ENCODE measurements around the gene SLC12A7.

The SLC12A7 gene

GRCh38 chr5:1058988-1059883 is 52.6 kb downstream of the SLC12A7 start:
- H3K36me3 ChIP-seq (ENCODE audit: control insufficient read depth in 1 of 2, insufficient read depth in 2 of 2, low read length in 2 of 2): peaks cover 21 to 78% of the 10 kb centered on the region in 2 donors
- H3K9ac ChIP-seq (ENCODE audit: low read depth in 1 of 2, low read length in 2 of 2): no peak overlapping the region
- no peaks in the 10 kb centered on the region for H3K9me3 ChIP-seq (ENCODE audit: control insufficient read depth in 1 of 2, low read length in 2 of 2)
- no peaks in the 10 kb centered on the region for H3K4me1 ChIP-seq (ENCODE audit: control insufficient read depth in 1 of 2, insufficient read depth in 2 of 2, low read length in 2 of 2)
- H3K27me3 ChIP-seq (ENCODE audit: control insufficient read depth in 1 of 2, insufficient read depth in 2 of 2, low read length in 2 of 2): no peaks in the 10 kb centered on the region
- H3K4me3 ChIP-seq (ENCODE audit: low read depth in 1 of 2, low read length in 2 of 2): no peak overlapping the region
- no peak overlapping the region for H3K27ac ChIP-seq (ENCODE audit: low read depth, low read length)

- no peak overlapping the region for H3K4me3 ChIP-seq (ENCODE audit: low read depth in 1 of 2, low read length in 2 of 2)
- H3K27me3 ChIP-seq (ENCODE audit: control insufficient read depth in 1 of 2, insufficient read depth in 2 of 2, low read length in 2 of 2): no peaks in the 10 kb centered on the region
- no peaks in the 10 kb centered on the region for H3K4me1 ChIP-seq (ENCODE audit: control insufficient read depth in 1 of 2, insufficient read depth in 2 of 2, low read length in 2 of 2)
- no peaks in the 10 kb centered on the region for H3K9me3 ChIP-seq (ENCODE audit: control insufficient read depth in 1 of 2, low read length in 2 of 2)
- no peak overlapping the region for H3K9ac ChIP-seq (ENCODE audit: low read depth in 1 of 2, low read length in 2 of 2)
- peaks cover 21 to 81% of the 10 kb centered on the region in 2 donors for H3K36me3 ChIP-seq (ENCODE audit: control insufficient read depth in 1 of 2, insufficient read depth in 2 of 2, low read length in 2 of 2)
- no peak overlapping the region for H3K27ac ChIP-seq (ENCODE audit: low read depth, low read length)
Observed at GRCh38 chr5:1058083-1058945, 53.5 kb downstream of the SLC12A7 start.

GRCh38 chr5:1057485-1058082 is 54.3 kb downstream of the SLC12A7 start:
- H3K36me3 ChIP-seq (ENCODE audit: control insufficient read depth in 1 of 2, insufficient read depth in 2 of 2, low read length in 2 of 2): peaks cover 23 to 81% of the 10 kb centered on the region in 2 donors
- H3K9ac ChIP-seq (ENCODE audit: low read depth in 1 of 2, low read length in 2 of 2): no peak overlapping the region
- H3K9me3 ChIP-seq (ENCODE audit: control insufficient read depth in 1 of 2, low read length in 2 of 2): no peaks in the 10 kb centered on the region

GRCh38 chr5:1056611-1057484 is 55.0 kb downstream of the SLC12A7 start:
- Histone ChIP-seq H3K27me3 (ENCODE audit: control insufficient read depth in 1 of 2, insufficient read depth in 2 of 2, low read length in 2 of 2) (no peaks in the 10 kb centered on the region), H3K4me3 (ENCODE audit: low read depth in 1 of 2, low read length in 2 of 2) (no peak overlapping the region)

More at GRCh38 chr5:1057485-1058082, 54.3 kb downstream of the SLC12A7 start:
- H3K4me1 ChIP-seq (ENCODE audit: control insufficient read depth in 1 of 2, insufficient read depth in 2 of 2, low read length in 2 of 2): no peaks in the 10 kb centered on the region
- H3K27me3 ChIP-seq (ENCODE audit: control insufficient read depth in 1 of 2, insufficient read depth in 2 of 2, low read length in 2 of 2): no peaks in the 10 kb centered on the region
- H3K27ac ChIP-seq (ENCODE audit: low read depth, low read length): no peak overlapping the region
- H3K4me3 ChIP-seq (ENCODE audit: low read depth in 1 of 2, low read length in 2 of 2): no peak overlapping the region

GRCh38 chr5:1055896-1056610 is 55.8 kb downstream of the SLC12A7 start:
- H3K9me3 ChIP-seq (ENCODE audit: control insufficient read depth in 1 of 2, low read length in 2 of 2): no peaks in the 10 kb centered on the region
- H3K27ac ChIP-seq (ENCODE audit: low read depth, low read length): no peak overlapping the region
- H3K36me3 ChIP-seq (ENCODE audit: control insufficient read depth in 1 of 2, insufficient read depth in 2 of 2, low read length in 2 of 2): peaks cover 31 to 95% of the 10 kb centered on the region in 2 donors
- H3K27me3 ChIP-seq (ENCODE audit: control insufficient read depth in 1 of 2, insufficient read depth in 2 of 2, low read length in 2 of 2): no peaks in the 10 kb centered on the region
- H3K9ac ChIP-seq (ENCODE audit: low read depth in 1 of 2, low read length in 2 of 2): no peak overlapping the region
- H3K4me1 ChIP-seq (ENCODE audit: control insufficient read depth in 1 of 2, insufficient read depth in 2 of 2, low read length in 2 of 2): no peaks in the 10 kb centered on the region
- H3K4me3 ChIP-seq (ENCODE audit: low read depth in 1 of 2, low read length in 2 of 2): no peak overlapping the region

More at GRCh38 chr5:1056611-1057484, 55.0 kb downstream of the SLC12A7 start:
- Histone ChIP-seq H3K36me3 (ENCODE audit: control insufficient read depth in 1 of 2, insufficient read depth in 2 of 2, low read length in 2 of 2) (peaks cover 27 to 87% of the 10 kb centered on the region in 2 donors), H3K9ac (ENCODE audit: low read depth in 1 of 2, low read length in 2 of 2) (no peak overlapping the region), H3K4me1 (ENCODE audit: control insufficient read depth in 1 of 2, insufficient read depth in 2 of 2, low read length in 2 of 2) (no peaks in the 10 kb centered on the region), H3K9me3 (ENCODE audit: control insufficient read depth in 1 of 2, low read length in 2 of 2) (no peaks in the 10 kb centered on the region), H3K27ac (ENCODE audit: low read depth, low read length) (no peak overlapping the region)

GRCh38 chr5:1054799-1055775 is 56.8 kb downstream of the SLC12A7 start:
- Histone ChIP-seq H3K36me3 (ENCODE audit: control insufficient read depth in 1 of 2, insufficient read depth in 2 of 2, low read length in 2 of 2) (peaks cover 28 to 98% of the 10 kb centered on the region in 2 donors), H3K27me3 (ENCODE audit: control insufficient read depth in 1 of 2, insufficient read depth in 2 of 2, low read length in 2 of 2) (no peaks in the 10 kb centered on the region), H3K9me3 (ENCODE audit: control insufficient read depth in 1 of 2, low read length in 2 of 2) (no peaks in the 10 kb centered on the region)

GRCh38 chr5:1054018-1054798 is 57.7 kb downstream of the SLC12A7 start:
- H3K36me3 ChIP-seq (ENCODE audit: control insufficient read depth in 1 of 2, insufficient read depth in 2 of 2, low read length in 2 of 2): peaks cover 25 to 91% of the 10 kb centered on the region in 2 donors

More at GRCh38 chr5:1054799-1055775, 56.8 kb downstream of the SLC12A7 start:
- no peak overlapping the region for H3K9ac ChIP-seq (ENCODE audit: low read depth in 1 of 2, low read length in 2 of 2)
- H3K27ac ChIP-seq (ENCODE audit: low read depth, low read length): no peak overlapping the region
- H3K4me1 ChIP-seq (ENCODE audit: control insufficient read depth in 1 of 2, insufficient read depth in 2 of 2, low read length in 2 of 2): no peaks in the 10 kb centered on the region
- no peak overlapping the region for H3K4me3 ChIP-seq (ENCODE audit: low read depth in 1 of 2, low read length in 2 of 2)

More at GRCh38 chr5:1054018-1054798, 57.7 kb downstream of the SLC12A7 start:
- H3K9me3 ChIP-seq (ENCODE audit: control insufficient read depth in 1 of 2, low read length in 2 of 2): no peaks in the 10 kb centered on the region
- no peak overlapping the region for H3K4me3 ChIP-seq (ENCODE audit: low read depth in 1 of 2, low read length in 2 of 2)
- H3K27me3 ChIP-seq (ENCODE audit: control insufficient read depth in 1 of 2, insufficient read depth in 2 of 2, low read length in 2 of 2): no peaks in the 10 kb centered on the region
- no peak overlapping the region for H3K9ac ChIP-seq (ENCODE audit: low read depth in 1 of 2, low read length in 2 of 2)
- no peak overlapping the region for H3K27ac ChIP-seq (ENCODE audit: low read depth, low read length)
- H3K4me1 ChIP-seq (ENCODE audit: control insufficient read depth in 1 of 2, insufficient read depth in 2 of 2, low read length in 2 of 2): no peaks in the 10 kb centered on the region
